Calu3 (cell line): ENCODE results near the gene SMPX. TPM values are rescaled to one million over a fixed set of nuclear protein-coding genes. Genes with fewer than 3 reads are reported as not detected.
A peak's percentile ranks its signal among the peaks of the same experiment; 100 is the strongest.

Source experiments
- BruUV-seq: library from RNA; stranded (reverse); fragments of 400-500 nt; replicated peaks from 2 replicates; lab custom pipeline; 2021; lab: Mats Ljungman, UMichigan
- CTCF ChIA-PET: fragments of 300-600 bp; sonication (Branson Sonifier 250); formaldehyde crosslinking; loops from one replicate; lab custom pipeline; 2022; ENCODE audit warnings: antibody characterized with exemption; lab: Charles Lee
- DNase-seq: peaks from one replicate; pipeline ENCODE4 v3.0.0; 2022
- H3K27ac Mint-ChIP-seq: one replicate; pipeline ENCODE4 v1.8.0; 2022; ENCODE audit warnings: mixed read lengths; ENCODE audit not compliant: unreplicated experiment
- H3K27me3 Mint-ChIP-seq: one replicate; pipeline ENCODE4 v1.8.0; 2022; ENCODE audit warnings: mixed read lengths; ENCODE audit not compliant: unreplicated experiment
- H3K36me3 Mint-ChIP-seq: one replicate; pipeline ENCODE4 v1.8.0; 2022; ENCODE audit warnings: mild to moderate bottlenecking, moderate library complexity, mixed read lengths; ENCODE audit not compliant: insufficient read depth, unreplicated experiment
- H3K4me1 Mint-ChIP-seq: one replicate; pipeline ENCODE4 v1.8.0; 2022; ENCODE audit warnings: mild to moderate bottlenecking, low read depth, mixed read lengths; ENCODE audit not compliant: unreplicated experiment
- H3K4me3 Mint-ChIP-seq: one replicate; pipeline ENCODE4 v1.8.0; 2022; ENCODE audit warnings: mild to moderate bottlenecking, low read depth, moderate library complexity, mixed read lengths; ENCODE audit not compliant: unreplicated experiment
- H3K9me3 Mint-ChIP-seq: one replicate; pipeline ENCODE4 v1.8.0; 2022; ENCODE audit warnings: low read depth, mixed read lengths; ENCODE audit not compliant: unreplicated experiment
- CTCF ChIP-seq: fragments of 200-600 bp; IDR thresholded peaks from one replicate; pipeline ENCODE4 v1.8.0; 2022; ENCODE audit warnings: antibody characterized with exemption; ENCODE audit not compliant: unreplicated experiment
- intact Hi-C: fragments of 100-400 bp; cut with micrococcal nuclease; formaldehyde crosslinking; loops from one replicate; pipeline ENCODE4 v1.10.0; 2022; ENCODE audit not compliant: unreplicated experiment
- total RNA-seq: library from RNA; stranded (reverse); gene quantifications from 2 replicates; pipeline ENCODE4 v1.2.3, GENCODE V29; 2022

Gene SMPX
- total RNA-seq, 1 experiment from 2014 or later: not detected

DNA sequence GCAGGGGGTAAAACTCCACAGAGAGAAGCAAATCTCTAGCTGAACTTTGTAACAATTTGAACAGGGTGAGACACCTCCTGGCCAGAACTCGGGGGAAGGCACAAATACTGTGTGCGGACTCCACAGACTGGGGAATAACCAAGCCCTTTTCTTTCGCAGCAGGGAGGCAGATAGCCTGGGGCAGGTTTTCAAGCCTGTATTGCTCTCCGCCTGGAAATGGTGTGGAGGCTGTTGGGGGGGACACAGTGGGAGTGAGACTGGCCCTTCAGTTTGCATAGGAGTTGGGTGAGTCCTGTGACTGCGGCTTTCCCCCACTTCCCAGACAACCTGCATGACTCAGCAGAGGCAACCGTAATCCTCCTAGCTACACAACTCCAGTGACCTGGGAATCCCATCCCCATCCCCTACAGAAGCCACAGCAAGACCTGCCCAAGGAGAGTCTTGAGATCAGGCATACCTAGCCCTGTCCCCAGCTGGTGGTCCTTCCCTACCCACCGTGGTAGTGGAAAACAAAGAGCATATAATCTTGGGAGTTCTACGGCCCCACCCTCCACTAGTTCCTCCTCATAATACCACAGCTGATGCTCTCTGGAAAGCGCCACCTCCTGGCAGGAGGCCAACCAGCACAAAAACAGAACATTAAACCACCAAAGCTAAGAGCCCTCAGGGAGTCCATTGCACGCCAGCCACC, 12.9 kb upstream of the SMPX start:
- Mint-ChIP-seq H3K27me3 (no peaks in the 10 kb centered on the region), H3K4me3 (peak overlapping the region; percentile 19), H3K4me1 (peaks cover 17% of the 10 kb centered on the region), H3K9me3 (peaks cover 10% of the 10 kb centered on the region), H3K27ac (peak overlapping the region; percentile 61), H3K36me3 (no peaks in the 10 kb centered on the region)
- TF ChIP-seq CTCF: no peak
- BruUV-seq: no TSS peak
- intact Hi-C loops: no loop called here
- CTCF ChIA-PET: interaction anchor here (1.1 kb wide), 1 partner anchor 20 kb away, joined by 3 read pairs; no protein-coding TSS in a partner anchor
- peak; percentile 24 for DNase-seq

DNA sequence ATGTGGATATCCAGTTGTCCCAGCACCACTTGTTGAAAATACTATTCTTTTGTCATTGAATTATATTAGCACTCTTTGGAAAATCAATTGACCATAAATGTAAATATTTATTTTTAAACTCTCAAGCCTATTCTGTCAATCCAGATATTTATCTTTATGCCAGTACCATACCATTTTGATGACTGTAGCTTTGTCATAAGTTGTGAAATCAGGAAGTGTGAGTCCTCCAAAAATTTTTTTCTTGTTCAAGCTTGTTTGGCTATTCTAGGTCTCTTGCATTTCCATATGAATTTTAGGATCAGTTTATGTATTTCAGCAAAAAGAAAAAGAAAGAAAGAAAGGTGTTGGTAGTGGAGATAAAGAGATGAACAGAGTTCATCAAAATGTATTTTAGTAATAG, 8.2 kb upstream of the SMPX start:
- Mint-ChIP-seq H3K4me1 (peaks cover 12% of the 10 kb centered on the region), H3K9me3 (peaks cover 10% of the 10 kb centered on the region), H3K36me3 (no peaks in the 10 kb centered on the region), H3K27ac (no peak overlapping the region), H3K27me3 (no peaks in the 10 kb centered on the region), H3K4me3 (no peak overlapping the region)
- CTCF ChIA-PET: interaction anchor here (0.5 kb wide), 1 partner anchor 20 kb away, joined by 7 read pairs; no protein-coding TSS in a partner anchor
- no TSS peak for BruUV-seq
- no peak for TF ChIP-seq CTCF
- DNase-seq: no peak
- intact Hi-C loops: no loop called here

DNA sequence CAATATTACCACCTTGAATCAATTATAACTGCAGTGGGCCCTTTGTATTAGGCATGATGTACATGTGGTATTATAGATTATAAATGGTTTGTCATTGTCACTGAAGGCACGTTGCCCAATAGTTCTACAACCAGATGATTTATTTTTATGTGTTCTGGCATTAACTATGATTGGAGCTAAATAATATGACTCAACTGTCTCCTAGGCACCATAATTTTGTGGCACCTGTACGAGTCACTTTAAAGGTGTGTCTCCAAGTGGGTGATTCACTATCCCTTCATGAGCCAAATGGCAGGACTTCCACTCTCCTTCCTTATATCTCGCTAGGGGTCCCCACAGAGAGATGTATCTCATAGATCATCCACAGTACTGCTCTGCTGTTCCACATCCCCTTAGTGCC, 6.1 kb upstream of the SMPX start:
- CTCF ChIA-PET: no interaction called here
- no peaks in the 10 kb centered on the region for H3K36me3 Mint-ChIP-seq
- no peaks in the 10 kb centered on the region for H3K27me3 Mint-ChIP-seq
- H3K27ac Mint-ChIP-seq: no peak overlapping the region
- no TSS peak for BruUV-seq
- no peaks in the 10 kb centered on the region for H3K4me1 Mint-ChIP-seq
- H3K9me3 Mint-ChIP-seq: peaks cover 12% of the 10 kb centered on the region
- no peak for TF ChIP-seq CTCF
- no peak overlapping the region for H3K4me3 Mint-ChIP-seq
- DNase-seq: no peak
- intact Hi-C loops: no loop called here

GRCh38 chrX:21758488-21758887, 572 bp upstream of the SMPX start:
- Mint-ChIP-seq H3K27ac (no peak overlapping the region), H3K36me3 (no peaks in the 10 kb centered on the region), H3K9me3 (peaks cover 3% of the 10 kb centered on the region), H3K4me1 (peaks cover 8% of the 10 kb centered on the region), H3K4me3 (no peak overlapping the region), H3K27me3 (no peaks in the 10 kb centered on the region)
- no peak for TF ChIP-seq CTCF
- CTCF ChIA-PET: no interaction called here
- intact Hi-C loops: no loop called here
- no peak for DNase-seq
- BruUV-seq: no TSS peak
